Esophagus muscularis mucosa (tissue), 4 donors: ENCODE measurements around the gene CD63. TPM values are rescaled to one million over a fixed set of nuclear protein-coding genes. Genes with fewer than 3 reads are reported as not detected.

ENCODE experiments used
- DNase-seq: peaks from one replicate; pipeline ENCODE4 v3.0.0-alpha.2; 2017; ENCODE audit errors: extremely low spot score
- H3K27ac ChIP-seq, 4 donors: fragments of 200-600 bp; sonication (generic); replicated peaks in 1 of 4; 1 replicate in 3 of 4; 2 replicates in 1 of 4; pipeline ENCODE4 v1.5.1; 2016 to 2019; ENCODE audit warnings: mild to moderate bottlenecking in 1 of 4
- H3K27me3 ChIP-seq, 4 donors: fragments of 200-600 bp; sonication (generic); one replicate each; pipeline versions ENCODE4 v1.5.1 to v1.6.0; 2016 to 2019
- H3K36me3 ChIP-seq, 4 donors: fragments of 200-600 bp; sonication (generic); one replicate each; pipeline ENCODE4 v1.5.1; 2016 to 2019
- H3K4me1 ChIP-seq, 4 donors: fragments of 200-600 bp; sonication (generic); one replicate each; pipeline ENCODE4 v1.5.1; 2016 to 2019
- H3K4me3 ChIP-seq, 4 donors: fragments of 200-600 bp; sonication (generic); 1 replicate in 2 of 4; 2 replicates in 2 of 4; pipeline ENCODE4 v1.5.1; 2016 to 2019; ENCODE audit warnings: mild to moderate bottlenecking in 4 of 4, moderate library complexity in 1 of 4
- H3K9me3 ChIP-seq, 4 donors: fragments of 200-600 bp; sonication (generic); 1 replicate in 3 of 4; 2 replicates in 1 of 4; pipeline ENCODE4 v1.5.1; 2016 to 2019
- EP300 ChIP-seq: sonication (generic); formaldehyde crosslinking; IDR thresholded peaks from one replicate; pipeline ENCODE4 v1.6.1; 2017; ENCODE audit warnings: antibody characterized with exemption
- POLR2A ChIP-seq: fragments of 450-650 bp; IDR thresholded peaks from one replicate; pipeline ENCODE4 v1.6.1; 2017; ENCODE audit warnings: antibody characterized with exemption, moderate library complexity, mild to moderate bottlenecking, low read depth
- POLR2AphosphoS5 ChIP-seq, 2 donors: sonication (generic); formaldehyde crosslinking; IDR thresholded peaks; one replicate each; pipeline ENCODE4 v1.6.1; 2017; ENCODE audit warnings: antibody characterized with exemption in 2 of 2
- WGBS: methylation state at CpG from one replicate; pipeline ENCODE4 v1.1.5; 2018; 5-methylcytosine and 5-hydroxymethylcytosine counted together
- intact Hi-C: fragments of 100-400 bp; cut with DNase I; formaldehyde crosslinking; loops from one replicate; pipeline ENCODE4 v1.15.1; 2023
- total RNA-seq, 4 donors: library from RNA; depleted of rRNA; stranded (reverse); fragments of >200 nt; gene quantifications; one replicate each; pipeline versions ENCODE4 v1.1.0 to v1.2.1, GENCODE V29; 2016
- TF ChIP-seq, protein P1 (sequence below), 3 experiments: fragments of 200-600 bp in 2 of 3; fragments of 450-650 bp in 1 of 3; sonication (generic) in 2 of 3; IDR thresholded peaks; one replicate each; pipeline ENCODE4 v1.5.1; 2017 to 2019; ENCODE audit warnings: antibody characterized with exemption in 3 of 3, mild to moderate bottlenecking in 2 of 3, moderate library complexity in 1 of 3

The CD63 gene
- total RNA-seq, result 1,000 to 10,000 TPM in 1 of 4 donors, 100 to 1,000 TPM in 3; 742 to 1,177 (median 845) TPM

- intact Hi-C loops, result no loop called here
- TF ChIP-seq POLR2AphosphoS5 (IDR thresholded peaks at IDR 0.05) (peak; percentile 89 to 94), EP300 (peak; percentile 38), POLR2A (peak; percentile 87)
- TF ChIP-seq, protein P1, sequence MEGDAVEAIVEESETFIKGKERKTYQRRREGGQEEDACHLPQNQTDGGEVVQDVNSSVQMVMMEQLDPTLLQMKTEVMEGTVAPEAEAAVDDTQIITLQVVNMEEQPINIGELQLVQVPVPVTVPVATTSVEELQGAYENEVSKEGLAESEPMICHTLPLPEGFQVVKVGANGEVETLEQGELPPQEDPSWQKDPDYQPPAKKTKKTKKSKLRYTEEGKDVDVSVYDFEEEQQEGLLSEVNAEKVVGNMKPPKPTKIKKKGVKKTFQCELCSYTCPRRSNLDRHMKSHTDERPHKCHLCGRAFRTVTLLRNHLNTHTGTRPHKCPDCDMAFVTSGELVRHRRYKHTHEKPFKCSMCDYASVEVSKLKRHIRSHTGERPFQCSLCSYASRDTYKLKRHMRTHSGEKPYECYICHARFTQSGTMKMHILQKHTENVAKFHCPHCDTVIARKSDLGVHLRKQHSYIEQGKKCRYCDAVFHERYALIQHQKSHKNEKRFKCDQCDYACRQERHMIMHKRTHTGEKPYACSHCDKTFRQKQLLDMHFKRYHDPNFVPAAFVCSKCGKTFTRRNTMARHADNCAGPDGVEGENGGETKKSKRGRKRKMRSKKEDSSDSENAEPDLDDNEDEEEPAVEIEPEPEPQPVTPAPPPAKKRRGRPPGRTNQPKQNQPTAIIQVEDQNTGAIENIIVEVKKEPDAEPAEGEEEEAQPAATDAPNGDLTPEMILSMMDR (IDR thresholded peaks at IDR 0.05), result peak in 1 of 3 experiments; percentile 9
- Histone ChIP-seq H3K36me3 (peaks cover 17 to 33% (median 30%) of the 10 kb centered on the region in 4 donors), H3K27me3 (no peaks in the 10 kb centered on the region), H3K27ac (peak within 1 kb of the TSS; percentile 89 to 100 (median 98)), H3K4me3 (peak within 1 kb of the TSS; percentile 73 to 98 (median 81)), H3K4me1 (peaks cover 44 to 69% (median 62%) of the 10 kb centered on the region in 4 donors), H3K9me3 (no peaks in the 10 kb centered on the region)
- peak; percentile 98 for DNase-seq
- WGBS, result 0% methylated on average over 21 of the region's 61 CpGs
Measured at GRCh38 chr12:55728939-55729818, at the start of gene CD63. Gene CD63, minus strand, starts transcription at chr12:55729009. Its CDS starts 668 bp downstream, at chr12:55728341.

DNA sequence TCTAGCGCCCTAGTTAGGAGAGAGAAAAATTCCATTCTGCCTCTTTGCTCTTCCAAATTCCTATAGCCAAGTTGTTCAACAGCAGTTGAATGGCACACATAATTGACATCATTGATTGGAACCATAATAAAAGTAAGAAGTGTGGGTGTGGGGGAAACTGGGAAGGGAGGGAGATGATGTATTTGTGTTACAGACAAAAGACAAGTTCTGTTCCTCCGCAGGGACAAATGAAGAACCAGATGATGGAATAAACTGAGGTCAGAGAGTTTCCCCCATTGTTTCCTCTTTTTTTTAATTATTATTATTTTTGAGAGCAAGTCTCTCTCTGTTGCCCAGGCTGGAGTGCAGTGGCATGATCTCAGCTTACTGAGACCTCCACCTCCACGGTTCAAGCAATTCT, 49.0 kb upstream of the CD63 start:
- Histone ChIP-seq H3K4me1 (peaks cover 0 to 2% (median 0%) of the 10 kb centered on the region in 4 donors), H3K9me3 (no peaks in the 10 kb centered on the region), H3K27ac (no peak overlapping the region), H3K27me3 (no peaks in the 10 kb centered on the region), H3K36me3 (peaks cover 9 to 77% (median 62%) of the 10 kb centered on the region in 4 donors), H3K4me3 (no peak overlapping the region)
- 83% methylated on average over 3 of the region's 3 CpGs for WGBS
- DNase-seq, result no peak
- TF ChIP-seq POLR2AphosphoS5 (IDR thresholded peaks at IDR 0.05) (no peak), EP300 (no peak), POLR2A (no peak)
- TF ChIP-seq, protein P1 (IDR thresholded peaks at IDR 0.05), result no peak
- intact Hi-C loops, result no loop called here

GRCh38 chr12:55771736-55772135, 42.9 kb upstream of the CD63 start:
- no peak for TF ChIP-seq POLR2AphosphoS5 (IDR thresholded peaks at IDR 0.05)
- TF ChIP-seq, protein P1 (IDR thresholded peaks at IDR 0.05), result no peak
- TF ChIP-seq EP300, result no peak
- TF ChIP-seq POLR2A, result no peak
- peaks cover 0 to 6% (median 0%) of the 10 kb centered on the region in 4 donors for H3K4me1 ChIP-seq
- H3K27ac ChIP-seq, result no peak overlapping the region
- H3K36me3 ChIP-seq, result peaks cover 0 to 59% (median 37%) of the 10 kb centered on the region in 4 donors
- intact Hi-C loops, result no loop called here
- DNase-seq, result no peak
- H3K4me3 ChIP-seq, result no peak overlapping the region
- 69% methylated on average over 6 of the region's 6 CpGs for WGBS
- H3K27me3 ChIP-seq, result no peaks in the 10 kb centered on the region
- no peaks in the 10 kb centered on the region for H3K9me3 ChIP-seq

DNA sequence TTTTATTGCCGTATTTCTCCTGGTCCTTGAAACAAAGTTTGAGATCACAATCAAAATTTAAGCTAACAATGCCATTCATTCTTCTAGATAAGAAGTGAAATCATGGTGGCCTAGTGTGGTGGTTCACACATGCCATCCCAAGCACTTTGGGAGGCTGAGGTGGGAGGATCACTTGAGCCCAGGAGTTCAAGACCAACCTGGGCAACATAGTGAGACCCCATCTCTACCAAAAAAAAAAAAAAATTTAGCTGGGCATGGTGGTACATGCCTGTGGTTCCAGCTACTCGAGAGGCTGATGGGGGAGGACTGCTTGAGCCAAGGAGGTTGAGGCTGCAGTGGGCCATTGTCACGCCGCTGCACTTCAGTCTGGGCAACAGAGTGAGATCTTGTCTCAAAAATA, 38.3 kb upstream of the CD63 start:
- no peak for TF ChIP-seq POLR2A
- TF ChIP-seq, protein P1 (IDR thresholded peaks at IDR 0.05), result no peak
- TF ChIP-seq POLR2AphosphoS5 (IDR thresholded peaks at IDR 0.05), result no peak
- TF ChIP-seq EP300, result no peak
- intact Hi-C loops, result no loop called here
- Histone ChIP-seq H3K36me3 (peaks cover 5 to 66% (median 37%) of the 10 kb centered on the region in 4 donors), H3K9me3 (no peaks in the 10 kb centered on the region), H3K4me3 (no peak overlapping the region), H3K27ac (no peak overlapping the region), H3K27me3 (no peaks in the 10 kb centered on the region), H3K4me1 (peaks cover 0 to 4% (median 0%) of the 10 kb centered on the region in 4 donors)
- DNase-seq, result no peak
- WGBS, result 100% methylated on average over 4 of the region's 4 CpGs
